PC-9 (cell line): Measurements from ENCODE around the gene SPRED2. TPM values are rescaled to one million over a fixed set of nuclear protein-coding genes. Genes with fewer than 3 reads are reported as not detected.

Source experiments
- BruUV-seq: library from RNA; stranded (reverse); fragments of 400-500 nt; replicated peaks from 2 replicates; lab custom pipeline; 2021; lab: Mats Ljungman, UMichigan
- CTCF ChIA-PET: fragments of 300-600 bp; sonication (Branson Sonifier 250); formaldehyde crosslinking; loops from one replicate; lab custom pipeline; 2022; ENCODE audit warnings: antibody characterized with exemption; lab: Charles Lee
- POLR2A ChIA-PET: fragments of 300-600 bp; sonication (Branson Sonifier 250); formaldehyde crosslinking; loops from one replicate; lab custom pipeline; 2022; ENCODE audit warnings: antibody characterized with exemption; ENCODE audit not compliant: unreplicated experiment; lab: Charles Lee
- DNase-seq, 2 experiments: peaks; one replicate each; pipeline versions ENCODE4 v3.0.0 to v3.0.0-alpha.2; 2015 to 2022; ENCODE audit warnings: mixed read lengths in 1 of 2
- H2AFZ ChIP-seq: fragments of 200-600 bp; sonication (generic); 2 replicates; pipeline ENCODE4 v1.8.1; 2017; ENCODE audit warnings: antibody characterized with exemption
- H3F3A ChIP-seq: fragments of 200-600 bp; sonication (generic); 2 replicates; pipeline ENCODE4 v1.8.1; 2017; ENCODE audit warnings: antibody characterized with exemption, mild to moderate bottlenecking, low read depth; ENCODE audit not compliant: insufficient read depth
- H3K27ac ChIP-seq: fragments of 200-600 bp; sonication (generic); 2 replicates; pipeline ENCODE4 v1.6.1; 2016; ENCODE audit warnings: mixed run types
- H3K27me3 ChIP-seq: fragments of 200-600 bp; sonication (generic); 2 replicates; pipeline ENCODE4 v1.6.1; 2016; ENCODE audit warnings: low read depth, mixed run types; ENCODE audit not compliant: insufficient read depth
- H3K36me3 ChIP-seq: fragments of 200-600 bp; sonication (generic); 2 replicates; pipeline ENCODE4 v1.6.1; 2016; ENCODE audit warnings: low read depth, mixed run types
- H3K4me1 ChIP-seq: fragments of 200-600 bp; sonication (generic); replicated peaks from 2 replicates; pipeline ENCODE4 v1.6.1; 2016; ENCODE audit warnings: mixed run types; ENCODE audit not compliant: insufficient read depth
- H3K4me2 ChIP-seq: fragments of 200-600 bp; sonication (generic); 2 replicates; pipeline ENCODE4 v1.6.1; 2017; ENCODE audit warnings: mixed run types
- H3K4me3 ChIP-seq: fragments of 200-600 bp; sonication (generic); 2 replicates; pipeline ENCODE4 v1.6.1; 2016; ENCODE audit warnings: mixed run types
- H3K79me2 ChIP-seq: fragments of 200-600 bp; sonication (generic); 2 replicates; pipeline ENCODE4 v1.6.1; 2017; ENCODE audit warnings: low read depth, mixed run types
- H3K9me2 ChIP-seq: fragments of 200-600 bp; sonication (generic); 2 replicates; pipeline ENCODE4 v1.8.1; 2017; ENCODE audit warnings: mild to moderate bottlenecking; ENCODE audit not compliant: insufficient read depth
- H3K9me3 ChIP-seq: fragments of 200-600 bp; sonication (generic); 2 replicates; pipeline ENCODE4 v1.8.1; 2016; ENCODE audit warnings: low read depth; ENCODE audit not compliant: insufficient read depth
- H4K20me1 ChIP-seq: fragments of 200-600 bp; sonication (generic); 2 replicates; pipeline ENCODE4 v1.8.1; 2017; ENCODE audit not compliant: insufficient read depth
- EZH2 ChIP-seq: fragments of 200-600 bp; sonication (generic); IDR thresholded peaks from 2 replicates; pipeline ENCODE4 v1.8.0; 2017; ENCODE audit warnings: antibody characterized with exemption, low read depth
- intact Hi-C: fragments of 100-400 bp; cut with micrococcal nuclease; formaldehyde crosslinking; loops from one replicate; pipeline ENCODE4 v1.10.0; 2022; ENCODE audit not compliant: unreplicated experiment
- total RNA-seq: library from RNA; stranded (reverse); gene quantifications from 2 replicates; pipeline ENCODE4 v1.2.3, GENCODE V29; 2021
- TF ChIP-seq, protein P1 (sequence below): fragments of 200-600 bp; sonication (generic); conservative IDR thresholded peaks from 2 replicates; pipeline ENCODE4 v1.6.1; 2017; ENCODE audit warnings: mixed run types, antibody characterized with exemption, mild to moderate bottlenecking, moderate library complexity

SPRED2 gene
- total RNA-seq, 1 experiment from 2014 or later = 33.6 TPM

DNA sequence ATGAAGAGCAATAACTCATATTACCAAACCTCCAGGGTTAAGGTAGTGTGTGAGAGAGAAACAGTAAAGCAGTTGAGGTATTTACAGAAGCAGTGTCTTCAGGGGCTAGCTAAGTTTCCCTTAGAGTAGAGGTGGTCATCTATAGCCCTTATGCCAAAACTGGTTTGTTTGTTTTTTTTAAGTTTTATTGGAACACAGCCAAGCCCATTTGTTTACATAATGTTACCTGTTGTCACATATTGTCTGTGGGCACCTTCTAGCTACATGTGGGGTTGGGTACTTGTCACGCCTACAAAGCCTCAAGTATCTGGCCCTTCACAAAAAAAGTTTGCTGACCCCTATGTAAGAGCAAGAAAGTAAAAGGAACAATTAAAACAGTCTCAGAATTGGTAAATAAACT is 165.4 kb downstream of the SPRED2 start:
- H3K9me3 ChIP-seq = no peaks in the 10 kb centered on the region
- H4K20me1 ChIP-seq = peaks cover 13% of the 10 kb centered on the region
- H3K9me2 ChIP-seq = no peaks in the 10 kb centered on the region
- H3K4me2 ChIP-seq = no peak overlapping the region
- H3F3A ChIP-seq = peaks cover 34% of the 10 kb centered on the region
- no peak for DNase-seq
- no TSS peak for BruUV-seq
- no peak overlapping the region for H2AFZ ChIP-seq
- H3K4me1 ChIP-seq = peaks cover 9% of the 10 kb centered on the region; the same call in 1 of the 2 replicates
- no peaks in the 10 kb centered on the region for H3K27me3 ChIP-seq
- H3K36me3 ChIP-seq = peaks cover 24% of the 10 kb centered on the region
- H3K4me3 ChIP-seq = no peak overlapping the region
- POLR2A ChIA-PET = no interaction called here
- CTCF ChIA-PET = no interaction called here
- intact Hi-C loops = no loop called here
- TF ChIP-seq, protein P1, sequence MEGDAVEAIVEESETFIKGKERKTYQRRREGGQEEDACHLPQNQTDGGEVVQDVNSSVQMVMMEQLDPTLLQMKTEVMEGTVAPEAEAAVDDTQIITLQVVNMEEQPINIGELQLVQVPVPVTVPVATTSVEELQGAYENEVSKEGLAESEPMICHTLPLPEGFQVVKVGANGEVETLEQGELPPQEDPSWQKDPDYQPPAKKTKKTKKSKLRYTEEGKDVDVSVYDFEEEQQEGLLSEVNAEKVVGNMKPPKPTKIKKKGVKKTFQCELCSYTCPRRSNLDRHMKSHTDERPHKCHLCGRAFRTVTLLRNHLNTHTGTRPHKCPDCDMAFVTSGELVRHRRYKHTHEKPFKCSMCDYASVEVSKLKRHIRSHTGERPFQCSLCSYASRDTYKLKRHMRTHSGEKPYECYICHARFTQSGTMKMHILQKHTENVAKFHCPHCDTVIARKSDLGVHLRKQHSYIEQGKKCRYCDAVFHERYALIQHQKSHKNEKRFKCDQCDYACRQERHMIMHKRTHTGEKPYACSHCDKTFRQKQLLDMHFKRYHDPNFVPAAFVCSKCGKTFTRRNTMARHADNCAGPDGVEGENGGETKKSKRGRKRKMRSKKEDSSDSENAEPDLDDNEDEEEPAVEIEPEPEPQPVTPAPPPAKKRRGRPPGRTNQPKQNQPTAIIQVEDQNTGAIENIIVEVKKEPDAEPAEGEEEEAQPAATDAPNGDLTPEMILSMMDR = no peak
- TF ChIP-seq EZH2 = no peak
- 0 out of 2 replicates have a peak overlapping the region, but pooled peaks have one; percentile 1 for H3K27ac ChIP-seq
- H3K79me2 ChIP-seq = peaks cover 9% of the 10 kb centered on the region

DNA sequence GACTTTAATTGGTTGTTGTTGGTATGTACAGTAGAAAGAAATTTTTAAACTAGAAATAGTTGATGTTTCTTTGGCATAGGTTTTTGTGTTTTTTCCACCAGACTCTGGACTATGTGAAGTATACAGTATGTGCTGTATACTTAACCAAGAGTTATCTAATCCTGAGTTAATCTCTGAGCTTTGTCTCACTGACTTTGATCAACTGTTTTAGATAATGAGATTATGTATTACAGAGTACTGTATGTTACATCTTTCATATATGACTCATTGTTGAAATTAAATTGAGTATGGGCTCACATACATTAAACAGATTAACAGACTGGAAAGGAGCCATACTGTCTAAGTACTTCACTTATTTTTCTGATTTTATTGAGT is 166.7 kb downstream of the SPRED2 start:
- TF ChIP-seq, protein P1 = no peak
- TF ChIP-seq EZH2 = no peak
- Histone ChIP-seq H3K36me3 (peaks cover 23% of the 10 kb centered on the region), H3F3A (peaks cover 35% of the 10 kb centered on the region), H3K4me3 (no peak overlapping the region), H3K4me2 (no peak overlapping the region), H3K9me2 (no peaks in the 10 kb centered on the region), H3K9me3 (no peaks in the 10 kb centered on the region), H2AFZ (no peak overlapping the region), H3K79me2 (peaks cover 14% of the 10 kb centered on the region), H4K20me1 (peaks cover 17% of the 10 kb centered on the region), H3K27ac (no peak overlapping the region), H3K27me3 (no peaks in the 10 kb centered on the region), H3K4me1 (peaks cover 9% of the 10 kb centered on the region; the same call in 1 of the 2 replicates)
- DNase-seq = no peak
- POLR2A ChIA-PET = no interaction called here
- no TSS peak for BruUV-seq
- intact Hi-C loops = loop anchor here (1.0 to 2.0 kb wide), 4 partner anchors 117 to 308 kb away; partner anchors contain the start of gene SPRED2
- CTCF ChIA-PET = interaction anchor here (0.6 to 1.1 kb wide), 4 partner anchors 297 to 637 kb away, joined by 3 to 5 read pairs (median 4); no protein-coding TSS in a partner anchor

DNA sequence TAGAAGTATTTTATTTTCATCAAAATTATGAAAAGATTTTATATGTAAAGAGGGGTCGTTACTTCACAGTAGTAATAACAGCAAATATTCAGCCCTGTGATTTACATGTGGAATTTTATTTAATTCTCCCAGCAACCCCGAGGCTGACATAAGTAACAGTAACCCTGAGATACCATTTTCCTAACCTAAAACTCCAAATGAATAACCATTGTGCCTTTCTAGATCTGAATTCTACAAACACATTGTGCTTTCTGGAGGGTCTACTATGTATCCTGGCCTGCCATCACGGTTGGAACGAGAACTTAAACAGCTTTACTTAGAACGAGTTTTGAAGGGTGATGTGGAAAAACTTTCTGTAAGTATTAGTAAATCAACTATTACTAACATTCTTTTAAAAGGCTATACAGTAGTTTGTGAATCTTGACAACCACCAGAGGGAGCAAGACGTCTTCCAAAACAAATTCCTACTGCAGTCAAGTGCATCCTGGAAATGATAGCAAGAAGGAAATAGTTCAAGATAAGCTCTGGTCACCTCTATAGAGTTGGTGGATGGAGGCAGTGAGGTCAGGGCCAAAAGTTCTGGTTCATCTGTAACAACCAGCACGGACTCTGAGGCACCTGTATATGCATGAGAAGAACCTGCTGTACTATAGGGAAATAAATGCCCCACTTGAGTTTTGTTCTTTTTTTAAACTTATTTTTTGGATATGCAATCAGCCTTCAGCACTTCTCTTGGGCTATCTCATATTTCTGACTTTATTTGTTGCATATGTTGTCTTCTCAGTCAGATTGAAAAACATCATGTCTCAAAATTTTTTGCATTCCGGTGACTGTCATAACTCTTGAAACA is 167.4 kb downstream of the SPRED2 start:
- POLR2A ChIA-PET = no interaction called here
- Histone ChIP-seq H4K20me1 (peaks cover 22% of the 10 kb centered on the region), H2AFZ (no peak overlapping the region), H3K79me2 (peaks cover 18% of the 10 kb centered on the region), H3F3A (peaks cover 35% of the 10 kb centered on the region), H3K36me3 (peaks cover 23% of the 10 kb centered on the region), H3K4me2 (no peak overlapping the region), H3K4me1 (peaks cover 9% of the 10 kb centered on the region; the same call in 1 of the 2 replicates), H3K9me3 (no peaks in the 10 kb centered on the region), H3K4me3 (no peak overlapping the region), H3K9me2 (no peaks in the 10 kb centered on the region), H3K27ac (no peak overlapping the region), H3K27me3 (no peaks in the 10 kb centered on the region)
- no TSS peak for BruUV-seq
- peak; percentile 38 to 76 for DNase-seq
- no peak for TF ChIP-seq EZH2
- TF ChIP-seq, protein P1 = peak; percentile 92
- CTCF ChIA-PET = interaction anchor here (0.6 to 1.1 kb wide), 6 partner anchors 211 to 1322 kb away, joined by 3 to 5 read pairs (median 4); no protein-coding TSS in a partner anchor
- intact Hi-C loops = loop anchor here (1.0 to 2.0 kb wide), 4 partner anchors 118 to 308 kb away; partner anchors contain the start of gene SPRED2
